ENCODE results near the gene M1AP.
"Not testable (repeated sequence)": the region's sequence is repeated elsewhere in the genome, so short reads cannot be mapped to it uniquely, and the experiment has no call there.

The M1AP gene

GRCh38 chr2:74632209-74632938, 15.8 kb downstream of the M1AP start:
- DNase-seq = no peak
- Mint-ChIP-seq H3K4me3 (no peak overlapping the region), H3K27ac (no peak overlapping the region), H3K9me3 (no peaks in the 10 kb centered on the region), H3K4me1 (no peaks in the 10 kb centered on the region), H3K36me3 (no peaks in the 10 kb centered on the region), H3K27me3 (peaks cover 12% of the 10 kb centered on the region)
- CTCF ChIA-PET = no interaction called here

DNA sequence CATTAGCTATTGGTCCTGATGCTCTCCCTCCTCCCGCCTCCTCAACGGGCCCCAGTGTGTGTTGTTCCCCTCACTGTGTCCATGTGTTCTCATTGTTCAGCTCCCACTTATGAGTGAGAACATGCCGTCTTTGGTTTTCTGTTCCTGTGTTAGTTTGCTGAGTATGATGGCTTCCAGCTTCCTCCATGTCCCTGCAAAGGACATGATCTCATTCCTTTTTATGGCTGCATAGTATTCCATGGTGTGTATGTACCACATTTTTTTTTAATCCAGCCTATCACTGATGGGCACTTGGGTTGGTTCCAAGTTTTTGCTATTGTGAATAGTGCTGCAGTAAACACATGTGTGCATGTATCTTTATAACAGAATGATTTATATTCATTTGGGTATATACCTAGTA, 17.7 kb downstream of the M1AP start:
- not testable (repeated sequence) for H3K36me3 Mint-ChIP-seq, H3K27me3 Mint-ChIP-seq, H3K27ac Mint-ChIP-seq, H3K4me1 Mint-ChIP-seq, H3K9me3 Mint-ChIP-seq, DNase-seq, H3K4me3 Mint-ChIP-seq
- CTCF ChIA-PET = interaction anchor here (0.6 kb wide), 1 partner anchor 60 kb away, joined by 3 read pairs; no protein-coding TSS in a partner anchor

GRCh38 chr2:74628538-74629105, 19.5 kb downstream of the M1AP start:
- Mint-ChIP-seq H3K27ac (no peak overlapping the region), H3K4me3 (no peak overlapping the region), H3K4me1 (no peaks in the 10 kb centered on the region), H3K36me3 (no peaks in the 10 kb centered on the region), H3K27me3 (no peaks in the 10 kb centered on the region), H3K9me3 (no peaks in the 10 kb centered on the region)
- CTCF ChIA-PET = no interaction called here
- no peak for DNase-seq

- no peak for DNase-seq
- H3K27ac Mint-ChIP-seq = no peak overlapping the region
- no peak overlapping the region for H3K4me3 Mint-ChIP-seq
- no peaks in the 10 kb centered on the region for H3K9me3 Mint-ChIP-seq
- no peaks in the 10 kb centered on the region for H3K4me1 Mint-ChIP-seq
- H3K27me3 Mint-ChIP-seq = peaks cover 4% of the 10 kb centered on the region
- no peaks in the 10 kb centered on the region for H3K36me3 Mint-ChIP-seq
- CTCF ChIA-PET = interaction anchor here (1.1 kb wide), 1 partner anchor 235 kb away, joined by 3 read pairs; no protein-coding TSS in a partner anchor
These were observed 22.3 kb downstream of the M1AP start for GRCh38 chr2:74625658-74626425.

DNA sequence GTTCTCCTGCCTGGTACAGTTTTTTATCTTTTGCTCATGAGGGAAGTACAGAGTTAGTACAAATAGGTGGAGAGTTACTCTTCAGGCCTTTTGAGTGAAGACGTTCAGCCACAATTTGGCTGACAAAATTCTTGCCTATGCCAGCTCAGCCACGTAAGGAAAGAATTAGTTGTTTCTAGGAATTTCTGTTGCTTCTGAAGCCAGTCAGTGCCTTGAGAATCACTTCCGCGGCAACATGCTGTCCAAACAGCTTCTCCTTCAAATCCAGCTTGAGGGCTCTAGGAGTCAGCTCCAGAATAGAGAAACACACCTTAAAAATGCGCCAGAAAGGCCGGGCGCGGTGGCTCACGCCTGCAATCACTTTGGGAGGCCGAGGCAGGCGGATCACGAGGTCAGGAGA, 27.5 kb downstream of the M1AP start:
- Mint-ChIP-seq H3K4me3 (no peak overlapping the region), H3K4me1 (peaks cover 10% of the 10 kb centered on the region), H3K27ac (no peak overlapping the region), H3K27me3 (peaks cover 4% of the 10 kb centered on the region), H3K36me3 (no peaks in the 10 kb centered on the region), H3K9me3 (no peaks in the 10 kb centered on the region)
- no peak for DNase-seq
- CTCF ChIA-PET = no interaction called here

DNA sequence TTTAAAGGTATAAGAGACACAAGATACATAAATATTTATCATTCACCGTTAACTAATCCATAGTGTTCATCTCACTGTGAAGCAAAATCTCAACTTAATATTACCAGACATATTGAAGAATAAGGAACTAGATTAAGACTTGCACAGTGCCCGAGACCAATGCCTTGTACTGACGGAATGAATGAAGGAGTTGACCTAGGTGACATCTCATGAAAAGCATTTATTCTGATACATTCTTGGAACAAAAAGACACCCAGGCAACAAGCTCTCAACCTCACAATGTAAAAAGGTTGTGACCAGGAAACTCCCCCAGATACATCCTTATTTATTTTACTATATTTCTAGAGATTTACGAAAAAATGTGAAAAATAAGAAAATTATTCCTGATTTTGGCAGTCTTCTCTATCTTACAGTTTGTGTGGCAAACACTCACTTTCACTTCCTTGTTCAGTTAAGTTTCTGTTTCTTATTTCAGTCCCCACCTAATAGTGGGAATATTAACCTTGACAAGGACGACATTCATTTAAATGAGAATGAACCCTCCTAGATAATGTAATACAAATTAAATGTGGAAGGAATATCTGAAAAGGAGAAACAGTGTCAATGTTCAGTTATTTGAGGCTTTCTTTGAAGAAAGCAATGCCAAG, 28.4 kb downstream of the M1AP start:
- Mint-ChIP-seq H3K27me3 (peaks cover 12% of the 10 kb centered on the region), H3K4me1 (peaks cover 10% of the 10 kb centered on the region), H3K9me3 (no peaks in the 10 kb centered on the region), H3K27ac (no peak overlapping the region), H3K36me3 (no peaks in the 10 kb centered on the region), H3K4me3 (no peak overlapping the region)
- CTCF ChIA-PET = interaction anchor here (1.2 kb wide), 1 partner anchor 18 kb away, joined by 3 read pairs; no protein-coding TSS in a partner anchor
- no peak for DNase-seq

GRCh38 chr2:74618410-74619083, 29.6 kb downstream of the M1AP start:
- Mint-ChIP-seq H3K27me3 (peaks cover 25% of the 10 kb centered on the region), H3K9me3 (no peaks in the 10 kb centered on the region), H3K27ac (no peak overlapping the region), H3K36me3 (no peaks in the 10 kb centered on the region), H3K4me3 (no peak overlapping the region), H3K4me1 (peaks cover 10% of the 10 kb centered on the region)
- DNase-seq = no peak
- CTCF ChIA-PET = interaction anchor here (1.2 kb wide), 1 partner anchor 19 kb away, joined by 3 read pairs; no protein-coding TSS in a partner anchor

- Mint-ChIP-seq H3K36me3 (no peaks in the 10 kb centered on the region), H3K4me1 (peaks cover 10% of the 10 kb centered on the region), H3K4me3 (no peak overlapping the region), H3K27me3 (peaks cover 31% of the 10 kb centered on the region), H3K9me3 (no peaks in the 10 kb centered on the region), H3K27ac (no peak overlapping the region)
- no peak for DNase-seq
- CTCF ChIA-PET = interaction anchor here (0.5 kb wide), 1 partner anchor 868 kb away, joined by 3 read pairs; no protein-coding TSS in a partner anchor
These were observed 31.0 kb downstream of the M1AP start for GRCh38 chr2:74617122-74617521.

- no peak overlapping the region for H3K27ac Mint-ChIP-seq
- peaks cover 46% of the 10 kb centered on the region for H3K27me3 Mint-ChIP-seq
- H3K4me1 Mint-ChIP-seq = peaks cover 13% of the 10 kb centered on the region
- H3K36me3 Mint-ChIP-seq = no peaks in the 10 kb centered on the region
- H3K9me3 Mint-ChIP-seq = no peaks in the 10 kb centered on the region
- DNase-seq = no peak
- CTCF ChIA-PET = no interaction called here
- H3K4me3 Mint-ChIP-seq = no peak overlapping the region
These were observed 41.2 kb downstream of the M1AP start for GRCh38 chr2:74606927-74607326.

DNA sequence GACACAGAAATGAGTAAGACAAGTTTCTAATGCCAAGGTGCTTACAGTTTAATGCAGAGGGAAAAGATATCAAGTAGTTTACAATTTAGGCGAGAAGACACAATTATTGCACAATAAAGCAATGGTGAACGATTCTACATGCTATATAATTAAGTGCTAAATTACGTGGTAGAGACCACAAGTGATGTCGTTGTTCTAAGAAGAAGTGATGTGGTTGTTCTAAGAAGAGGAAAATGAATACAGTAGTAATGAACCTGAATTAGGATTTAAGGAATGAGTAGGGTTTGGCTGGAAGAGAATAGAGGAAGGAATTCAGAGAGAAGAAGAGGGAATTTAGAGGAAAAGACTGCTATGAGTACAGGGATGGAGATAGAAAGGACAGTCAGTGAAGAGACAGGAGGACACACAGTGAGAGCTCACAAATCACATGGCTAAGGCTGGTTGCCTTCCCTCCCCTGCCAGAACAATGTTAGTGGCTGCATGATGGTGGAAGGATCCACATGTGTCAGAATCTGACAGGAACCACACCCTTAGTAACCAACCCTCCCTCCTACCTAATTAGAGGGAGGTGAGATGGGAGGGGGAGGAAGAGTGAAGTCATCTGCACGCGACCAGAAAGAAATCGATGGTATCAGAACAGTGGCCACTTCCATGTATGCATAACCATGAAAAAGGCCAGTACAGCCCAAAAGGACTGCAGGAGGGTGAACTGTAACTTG, 44.7 kb downstream of the M1AP start:
- no peaks in the 10 kb centered on the region for H3K36me3 Mint-ChIP-seq
- peaks cover 13% of the 10 kb centered on the region for H3K4me1 Mint-ChIP-seq
- H3K9me3 Mint-ChIP-seq = no peaks in the 10 kb centered on the region
- H3K4me3 Mint-ChIP-seq = no peak overlapping the region
- H3K27ac Mint-ChIP-seq = peak overlapping the region; percentile 0
- CTCF ChIA-PET = interaction anchor here (1.1 to 1.4 kb wide), 2 partner anchors 10 to 71 kb away, joined by 3 read pairs; no protein-coding TSS in a partner anchor
- peaks cover 38% of the 10 kb centered on the region for H3K27me3 Mint-ChIP-seq
- DNase-seq = no peak

DNA sequence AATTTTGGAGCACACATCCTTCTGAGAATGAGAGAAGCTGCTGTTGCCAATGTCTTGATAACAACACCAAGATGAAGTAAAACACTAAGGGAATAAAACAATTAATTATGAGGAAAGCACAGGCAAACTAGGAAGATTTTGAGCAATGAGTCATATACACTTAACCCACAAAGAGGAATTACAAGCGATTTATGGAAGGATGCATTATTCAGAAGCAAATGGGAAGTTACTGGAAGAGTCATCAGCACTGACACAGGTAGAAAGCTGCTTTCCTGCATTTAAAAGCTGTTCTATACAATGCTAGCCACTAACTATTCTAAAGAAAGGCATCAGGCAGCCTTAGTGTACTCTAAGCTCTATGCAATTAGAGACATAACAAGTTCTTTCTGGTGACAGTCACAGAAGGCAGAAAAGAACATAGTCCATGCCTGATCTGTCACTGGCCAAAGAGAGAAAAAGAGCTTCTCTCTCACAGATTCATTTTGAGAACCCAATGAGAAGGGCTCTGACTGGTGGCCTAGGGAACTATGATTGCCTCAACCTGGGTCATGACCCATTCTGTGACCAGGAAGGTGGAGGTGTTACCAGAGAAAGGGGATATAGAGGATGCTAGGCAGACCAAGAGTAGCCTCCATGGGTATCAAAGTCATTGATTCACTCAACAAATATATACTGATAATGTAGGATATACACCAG, 45.4 kb downstream of the M1AP start:
- CTCF ChIA-PET = interaction anchor here (1.1 to 2.3 kb wide), 3 partner anchors 10 to 71 kb away, joined by 3 to 8 read pairs (median 3); no protein-coding TSS in a partner anchor
- Mint-ChIP-seq H3K4me3 (no peak overlapping the region), H3K9me3 (no peaks in the 10 kb centered on the region), H3K27me3 (peaks cover 38% of the 10 kb centered on the region), H3K4me1 (peaks cover 13% of the 10 kb centered on the region), H3K27ac (no peak overlapping the region), H3K36me3 (no peaks in the 10 kb centered on the region)
- no peak for DNase-seq

GRCh38 chr2:74599676-74600075, 48.5 kb downstream of the M1AP start:
- Mint-ChIP-seq H3K4me1 (peaks cover 13% of the 10 kb centered on the region), H3K36me3 (no peaks in the 10 kb centered on the region), H3K9me3 (no peaks in the 10 kb centered on the region), H3K27ac (no peak overlapping the region), H3K4me3 (no peak overlapping the region), H3K27me3 (peaks cover 40% of the 10 kb centered on the region)
- CTCF ChIA-PET = interaction anchor here (1.1 to 1.5 kb wide), 2 partner anchors 10 to 12 kb away, joined by 3 to 5 read pairs; no protein-coding TSS in a partner anchor
- DNase-seq = no peak

GRCh38 chr2:74597410-74597809, 50.7 kb downstream of the M1AP start:
- CTCF ChIA-PET = interaction anchor here (0.9 kb wide), 1 partner anchor 11 kb away, joined by 3 read pairs; no protein-coding TSS in a partner anchor
- H3K9me3 Mint-ChIP-seq = no peaks in the 10 kb centered on the region
- H3K4me3 Mint-ChIP-seq = no peak overlapping the region

More at GRCh38 chr2:74597410-74597809, 50.7 kb downstream of the M1AP start:
- H3K27ac Mint-ChIP-seq = no peak overlapping the region
- H3K4me1 Mint-ChIP-seq = no peaks in the 10 kb centered on the region
- H3K27me3 Mint-ChIP-seq = peaks cover 42% of the 10 kb centered on the region
- H3K36me3 Mint-ChIP-seq = no peaks in the 10 kb centered on the region
- DNase-seq = no peak
